Hepatic stellate cell (primary cell): ENCODE data around the gene NAGPA.

Source experiments
- DNase-seq: peaks from one replicate; pipeline ENCODE4 v3.0.0; 2011; ENCODE audit warnings: low spot score

NAGPA gene

GRCh38 chr16:5003211-5003610 is 30.5 kb downstream of the NAGPA start:
- DNase-seq = no peak

- no peak for DNase-seq
Measured at GRCh38 chr16:5002699-5003143, 31.0 kb downstream of the NAGPA start.

- DNase-seq = no peak
Measured at GRCh38 chr16:5001986-5002385, 31.7 kb downstream of the NAGPA start.

GRCh38 chr16:5001571-5001970 is 32.2 kb downstream of the NAGPA start:
- no peak for DNase-seq

GRCh38 chr16:5000573-5001001 is 33.1 kb downstream of the NAGPA start:
- no peak for DNase-seq

GRCh38 chr16:4994719-4995434 is 38.9 kb downstream of the NAGPA start:
- no peak for DNase-seq

GRCh38 chr16:4991754-4992153 is 42.0 kb downstream of the NAGPA start:
- no peak for DNase-seq

- no peak for DNase-seq
Measured at GRCh38 chr16:4990415-4990814, 43.3 kb downstream of the NAGPA start.

GRCh38 chr16:4989391-4990006 is 44.2 kb downstream of the NAGPA start:
- no peak for DNase-seq

GRCh38 chr16:4988647-4989046 is 45.1 kb downstream of the NAGPA start:
- no peak for DNase-seq

- no peak for DNase-seq
Measured at GRCh38 chr16:4987580-4988374, 46.0 kb downstream of the NAGPA start.

- no peak for DNase-seq
Measured at GRCh38 chr16:4987250-4987579, 46.5 kb downstream of the NAGPA start.

- DNase-seq = no peak
Measured at GRCh38 chr16:4984174-4984990, 49.4 kb downstream of the NAGPA start.

GRCh38 chr16:4982056-4982867 is 51.5 kb downstream of the NAGPA start:
- no peak for DNase-seq

GRCh38 chr16:4981473-4981872 is 52.3 kb downstream of the NAGPA start:
- DNase-seq = no peak

GRCh38 chr16:4980691-4981090 is 53.0 kb downstream of the NAGPA start:
- no peak for DNase-seq

- DNase-seq = no peak
Measured at GRCh38 chr16:4979736-4980660, 53.7 kb downstream of the NAGPA start.

GRCh38 chr16:4979164-4979563 is 54.6 kb downstream of the NAGPA start:
- DNase-seq = no peak

- no peak for DNase-seq
Measured at GRCh38 chr16:4976611-4977145, 57.1 kb downstream of the NAGPA start.

- no peak for DNase-seq
Measured at GRCh38 chr16:4976079-4976478, 57.7 kb downstream of the NAGPA start.
